ENCODE data around the gene ATP8A2.

DNA sequence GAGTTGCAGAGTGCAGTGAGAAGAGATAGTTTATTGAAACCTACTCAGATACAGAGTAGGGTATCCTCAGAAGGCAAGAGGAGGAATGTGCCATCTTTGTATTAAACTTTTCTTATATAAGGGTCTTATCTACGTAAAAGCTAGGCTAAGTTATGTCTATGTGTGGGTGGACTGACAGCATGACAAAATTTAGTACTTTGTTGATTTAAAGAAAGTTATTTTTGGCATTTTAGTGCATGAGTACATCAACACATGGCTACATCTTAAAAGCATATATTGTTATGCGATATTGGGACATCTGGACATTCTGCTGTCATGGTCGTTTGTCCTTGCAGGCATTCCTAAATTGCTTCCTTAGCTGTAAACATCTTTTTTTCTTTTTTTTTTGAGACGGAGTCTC, 19.0 kb upstream of the ATP8A2 start:
- TF ChIP-seq, protein P1, sequence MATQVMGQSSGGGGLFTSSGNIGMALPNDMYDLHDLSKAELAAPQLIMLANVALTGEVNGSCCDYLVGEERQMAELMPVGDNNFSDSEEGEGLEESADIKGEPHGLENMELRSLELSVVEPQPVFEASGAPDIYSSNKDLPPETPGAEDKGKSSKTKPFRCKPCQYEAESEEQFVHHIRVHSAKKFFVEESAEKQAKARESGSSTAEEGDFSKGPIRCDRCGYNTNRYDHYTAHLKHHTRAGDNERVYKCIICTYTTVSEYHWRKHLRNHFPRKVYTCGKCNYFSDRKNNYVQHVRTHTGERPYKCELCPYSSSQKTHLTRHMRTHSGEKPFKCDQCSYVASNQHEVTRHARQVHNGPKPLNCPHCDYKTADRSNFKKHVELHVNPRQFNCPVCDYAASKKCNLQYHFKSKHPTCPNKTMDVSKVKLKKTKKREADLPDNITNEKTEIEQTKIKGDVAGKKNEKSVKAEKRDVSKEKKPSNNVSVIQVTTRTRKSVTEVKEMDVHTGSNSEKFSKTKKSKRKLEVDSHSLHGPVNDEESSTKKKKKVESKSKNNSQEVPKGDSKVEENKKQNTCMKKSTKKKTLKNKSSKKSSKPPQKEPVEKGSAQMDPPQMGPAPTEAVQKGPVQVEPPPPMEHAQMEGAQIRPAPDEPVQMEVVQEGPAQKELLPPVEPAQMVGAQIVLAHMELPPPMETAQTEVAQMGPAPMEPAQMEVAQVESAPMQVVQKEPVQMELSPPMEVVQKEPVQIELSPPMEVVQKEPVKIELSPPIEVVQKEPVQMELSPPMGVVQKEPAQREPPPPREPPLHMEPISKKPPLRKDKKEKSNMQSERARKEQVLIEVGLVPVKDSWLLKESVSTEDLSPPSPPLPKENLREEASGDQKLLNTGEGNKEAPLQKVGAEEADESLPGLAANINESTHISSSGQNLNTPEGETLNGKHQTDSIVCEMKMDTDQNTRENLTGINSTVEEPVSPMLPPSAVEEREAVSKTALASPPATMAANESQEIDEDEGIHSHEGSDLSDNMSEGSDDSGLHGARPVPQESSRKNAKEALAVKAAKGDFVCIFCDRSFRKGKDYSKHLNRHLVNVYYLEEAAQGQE (IDR thresholded peaks at IDR 0.05; ENCODE audit: insufficient read depth in 1 of 2, low read depth in 2 of 2, low read length in 1 of 2) = no peak
- TF ChIP-seq, protein P2, sequence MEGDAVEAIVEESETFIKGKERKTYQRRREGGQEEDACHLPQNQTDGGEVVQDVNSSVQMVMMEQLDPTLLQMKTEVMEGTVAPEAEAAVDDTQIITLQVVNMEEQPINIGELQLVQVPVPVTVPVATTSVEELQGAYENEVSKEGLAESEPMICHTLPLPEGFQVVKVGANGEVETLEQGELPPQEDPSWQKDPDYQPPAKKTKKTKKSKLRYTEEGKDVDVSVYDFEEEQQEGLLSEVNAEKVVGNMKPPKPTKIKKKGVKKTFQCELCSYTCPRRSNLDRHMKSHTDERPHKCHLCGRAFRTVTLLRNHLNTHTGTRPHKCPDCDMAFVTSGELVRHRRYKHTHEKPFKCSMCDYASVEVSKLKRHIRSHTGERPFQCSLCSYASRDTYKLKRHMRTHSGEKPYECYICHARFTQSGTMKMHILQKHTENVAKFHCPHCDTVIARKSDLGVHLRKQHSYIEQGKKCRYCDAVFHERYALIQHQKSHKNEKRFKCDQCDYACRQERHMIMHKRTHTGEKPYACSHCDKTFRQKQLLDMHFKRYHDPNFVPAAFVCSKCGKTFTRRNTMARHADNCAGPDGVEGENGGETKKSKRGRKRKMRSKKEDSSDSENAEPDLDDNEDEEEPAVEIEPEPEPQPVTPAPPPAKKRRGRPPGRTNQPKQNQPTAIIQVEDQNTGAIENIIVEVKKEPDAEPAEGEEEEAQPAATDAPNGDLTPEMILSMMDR (IDR thresholded peaks at IDR 0.05) = no peak

Data from Panc1 (cell line).